HepG2 (cell line): Measurements from ENCODE around the gene ATAD3A. TPM values are rescaled to one million over a fixed set of nuclear protein-coding genes. Genes with fewer than 3 reads are reported as not detected.
"Not testable (repeated sequence)": the region's sequence is repeated elsewhere in the genome, so short reads cannot be mapped to it uniquely, and the experiment has no call there.

ENCODE experiments used
- ATAC-seq: fragments of 200-7000 bp; cut with Tn5 transposase; 3 replicates; pipeline ENCODE4 v1.9.1; 2020; ENCODE audit warnings: mild to moderate bottlenecking, moderate library complexity
- BruUV-seq: library from RNA; stranded (reverse); fragments of 400-500 nt; replicated peaks from 2 replicates; lab custom pipeline; 2021; lab: Mats Ljungman, UMichigan
- CTCF ChIA-PET: fragments of 300-600 bp; formaldehyde crosslinking; extraction: SDS; loops from one replicate; lab custom pipeline; 2021; ENCODE audit warnings: low total read pairs, inconsistent platforms, low intra/inter-chr PET ratio; lab: Yijun Ruan, JAX
- POLR2A ChIA-PET: fragments of 350-600 bp; sonication (Branson Sonifier 250); formaldehyde crosslinking; loops from one replicate; lab custom pipeline; 2020; ENCODE audit warnings: antibody characterized with exemption, inconsistent platforms; lab: Yijun Ruan, JAX
- DNase-seq: peaks from one replicate; pipeline ENCODE4 v3.0.0-alpha.2; 2015; ENCODE audit warnings: low spot score
- FAIRE-seq: peaks from 3 replicates; lab custom pipeline; 2011; peaks lifted over from hg19 to GRCh38; lab: Jason Lieb, UNC
- H2AFZ ChIP-seq: one replicate; pipeline ENCODE4 v1.6.1; 2011; ENCODE audit warnings: low read length, inconsistent platforms
- H3K27ac ChIP-seq: fragments of 300-600 bp; 3 replicates; pipeline ENCODE4 v1.8.0; 2011; ENCODE audit warnings: mixed run types, mild to moderate bottlenecking, mixed read lengths, low read length, inconsistent platforms; ENCODE audit not compliant: insufficient read depth; ENCODE audit errors: extremely low read length
- H3K27me3 ChIP-seq, 2 experiments: fragments of 200-600 bp in 1 of 2; 2 replicates in 1 of 2; 3 replicates in 1 of 2; pipeline versions ENCODE4 v1.6.0 to v1.8.0; 2011; ENCODE audit warnings: low read length in 2 of 2, mild to moderate bottlenecking in 2 of 2, moderate library complexity in 2 of 2, inconsistent platforms in 1 of 2; ENCODE audit not compliant: insufficient read depth in 2 of 2, control insufficient read depth in 1 of 2
- H3K36me3 ChIP-seq, 2 experiments: fragments of 200-600 bp in 1 of 2; replicated peaks in 1 of 2; 2 replicates in 1 of 2; 3 replicates in 1 of 2; pipeline versions ENCODE4 v1.5.1 to v1.8.0; 2011; ENCODE audit warnings: low read length in 2 of 2, inconsistent platforms in 1 of 2; ENCODE audit not compliant: insufficient read depth in 2 of 2, control insufficient read depth in 1 of 2
- H3K4me1 ChIP-seq: 2 replicates; pipeline ENCODE4 v1.5.1; 2012; ENCODE audit warnings: low read length, inconsistent platforms; ENCODE audit not compliant: insufficient read depth
- H3K4me2 ChIP-seq: 2 replicates; pipeline ENCODE4 v1.6.0; 2011; ENCODE audit warnings: low read depth, low read length, inconsistent platforms
- H3K4me3 ChIP-seq, 3 experiments: fragments of 200-600 bp in 1 of 3; sonication (generic), shearing (Covaris generic) in 1 of 3; replicated peaks in 1 of 3; 2 replicates each; pipeline ENCODE4 v1.5.1; 2011 to 2016; ENCODE audit warnings: low read length in 3 of 3, inconsistent platforms in 2 of 3, low read depth in 2 of 3, mild to moderate bottlenecking in 2 of 3, control low read depth in 1 of 3, mixed read lengths in 1 of 3; ENCODE audit not compliant: insufficient read depth in 1 of 3
- H3K79me2 ChIP-seq: one replicate; pipeline ENCODE4 v1.6.1; 2011; ENCODE audit warnings: low read length, inconsistent platforms; ENCODE audit not compliant: insufficient read depth
- H3K9ac ChIP-seq: 2 replicates; pipeline ENCODE4 v1.6.0; 2011; ENCODE audit warnings: mild to moderate bottlenecking, low read depth, low read length, inconsistent platforms; ENCODE audit not compliant: insufficient read depth
- H3K9me3 ChIP-seq: 2 replicates; pipeline ENCODE4 v1.5.1; 2012; ENCODE audit warnings: mild to moderate bottlenecking, low read length
- H4K20me1 ChIP-seq: 2 replicates; pipeline ENCODE4 v1.6.0; 2011; ENCODE audit warnings: inconsistent platforms, mild to moderate bottlenecking, low read length, moderate library complexity; ENCODE audit not compliant: insufficient read depth
- AGO2 ChIP-seq: fragments of 200-400 bp; formaldehyde crosslinking; optimal IDR thresholded peaks from 2 replicates; pipeline ENCODE3; 2017; ENCODE audit warnings: mild to moderate bottlenecking, low read depth, low read length, moderate library complexity
- ZNF564 ChIP-seq: sonication (generic); formaldehyde crosslinking; IDR thresholded peaks from 2 replicates; pipeline ENCODE4 v1.8.1; 2023; ENCODE audit warnings: mild to moderate bottlenecking, missing genetic modification reagents
- ZNF746 ChIP-seq: sonication (generic); formaldehyde crosslinking; IDR thresholded peaks from 2 replicates; pipeline ENCODE4 v1.8.0; 2022; ENCODE audit warnings: mild to moderate bottlenecking, missing genetic modification reagents
- ZXDC ChIP-seq: sonication (generic); formaldehyde crosslinking; IDR thresholded peaks from 2 replicates; pipeline ENCODE4 v1.5.0; 2020; ENCODE audit warnings: mild to moderate bottlenecking, missing genetic modification reagents
- WGBS: methylation state at CpG from one replicate; pipeline ENCODE4 v1.1.6; 2017; ENCODE audit warnings: low lambda C conversion rate; 5-methylcytosine and 5-hydroxymethylcytosine counted together
- in situ Hi-C: cut with HindIII; loops from 2 replicates; pipeline ENCODE4 v1.10.0; 2017; ENCODE audit warnings: low pct_unique_long_range_greater_than_20kb; ENCODE audit not compliant: extremely low pct_ligation_motif_present
- intact Hi-C: fragments of 100-400 bp; cut with micrococcal nuclease; formaldehyde crosslinking; loops from one replicate; pipeline ENCODE4 v1.10.0; 2022; ENCODE audit not compliant: unreplicated experiment
- polyA plus RNA-seq, 8 experiments: library from polyadenylated mRNA; depleted of rRNA in 3 of 8; stranded (reverse) in 7 of 8; unstranded in 1 of 8; fragments of >200 nt; fragmentation: Illumina TruSeq in 4 of 8; extraction: Trizol in 4 of 8; gene quantifications; 2 replicates each; pipeline versions ENCODE4 v1.2.1 to v1.2.3, GENCODE V29; 2011 to 2016; ENCODE audit warnings: low read depth in 4 of 8, missing spikeins in 1 of 8, mixed read lengths in 1 of 8; ENCODE audit not compliant: insufficient read depth in 1 of 8
- total RNA-seq, 5 experiments: library from RNA; depleted of rRNA; stranded (reverse); fragments of >200 nt; fragmentation: Illumina TruSeq; extraction: Trizol; gene quantifications; 2 replicates each; pipeline ENCODE4 v1.2.3, GENCODE V29; 2016; ENCODE audit warnings: low read depth in 1 of 5

The ATAD3A gene
- total and polyA plus RNA-seq, 2 of the 13 experiments (the other 11 are each of a cell fraction or from before 2014, with no cell fraction given) = 10.6 to 49.0 TPM

DNA sequence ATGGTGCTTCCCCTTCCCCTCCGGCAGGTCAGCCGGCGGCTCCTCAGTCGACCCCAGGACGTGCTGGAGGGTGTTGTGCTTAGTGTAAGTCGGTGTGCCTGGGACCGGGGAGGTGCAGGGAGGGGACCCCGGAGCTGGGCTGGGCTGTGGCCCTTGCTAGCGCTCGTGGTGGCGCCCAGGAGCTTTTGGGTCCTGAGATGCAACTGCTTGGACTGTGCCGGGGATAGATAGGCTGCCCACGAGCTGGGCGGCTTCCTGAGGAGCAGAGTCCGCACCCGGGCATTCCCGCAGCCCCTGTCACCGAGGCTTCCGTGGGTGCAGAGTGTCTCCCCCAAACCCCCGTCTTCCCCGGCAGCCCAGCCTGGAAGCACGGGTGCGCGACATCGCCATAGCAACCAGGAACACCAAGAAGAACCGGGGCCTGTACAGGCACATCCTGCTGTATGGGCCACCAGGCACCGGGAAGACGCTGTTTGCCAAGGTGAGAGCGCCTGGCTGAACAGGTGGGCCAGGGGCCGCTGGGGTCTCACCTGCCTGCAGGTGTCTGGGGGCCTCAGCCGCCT lies 26.1 kb upstream of the ATAD3A start:
- H3K27ac ChIP-seq, H3K79me2 ChIP-seq, POLR2A ChIA-PET, H3K27me3 ChIP-seq, BruUV-seq, intact Hi-C loops, H3K4me2 ChIP-seq, ATAC-seq, H3K9me3 ChIP-seq, FAIRE-seq, in situ Hi-C loops, H4K20me1 ChIP-seq, H3K4me3 ChIP-seq, H3K9ac ChIP-seq, DNase-seq, H2AFZ ChIP-seq, CTCF ChIA-PET, H3K4me1 ChIP-seq: not testable (repeated sequence)
- peak; percentile 29 for TF ChIP-seq AGO2
- peaks cover 25 to 44% of the 10 kb centered on the region in 2 experiments for H3K36me3 ChIP-seq
- 97% methylated on average over 12 of the region's 31 CpGs for WGBS

DNA sequence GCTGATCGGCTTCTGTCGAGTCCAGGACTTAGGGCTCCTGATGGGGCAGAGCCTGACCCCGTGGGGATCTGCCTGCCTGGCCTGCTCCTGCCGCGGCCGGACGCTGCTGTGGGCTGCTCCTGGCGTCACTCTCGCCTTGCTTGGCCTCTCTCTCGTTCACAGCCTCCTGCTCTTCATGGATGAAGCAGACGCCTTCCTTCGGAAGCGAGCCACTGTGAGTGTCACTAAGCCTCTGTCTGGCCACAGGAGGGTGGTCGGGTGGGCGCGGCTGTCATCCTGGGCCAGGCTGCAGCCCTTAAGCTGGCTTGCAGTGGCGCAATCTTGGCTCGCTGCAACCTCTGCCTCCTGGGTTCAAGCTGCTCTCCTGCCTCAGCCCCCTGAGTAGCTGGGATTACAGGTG lies 24.3 kb upstream of the ATAD3A start:
- no peak overlapping the region for H3K4me2 ChIP-seq
- DNase-seq = no peak
- WGBS = 98% methylated on average over 11 of the region's 18 CpGs
- no peaks in the 10 kb centered on the region for H4K20me1 ChIP-seq
- in situ Hi-C loops = no loop called here
- H3K4me3 ChIP-seq = no peak overlapping the region
- TF ChIP-seq ZNF564 (CRISPR knock-in tag) = no peak
- no peak for TF ChIP-seq ZNF746
- TF ChIP-seq ZXDC (CRISPR knock-in tag) = no peak
- TF ChIP-seq, all 625 proteins: peak for 0
- ChIA-PET CTCF (no interaction called here), POLR2A (no interaction called here)
- no peak overlapping the region for H2AFZ ChIP-seq
- H3K9ac ChIP-seq = no peak overlapping the region
- ATAC-seq (no peak), FAIRE-seq (no peak)
- intact Hi-C loops = no loop called here
- no peaks in the 10 kb centered on the region for H3K9me3 ChIP-seq
- H3K36me3 ChIP-seq = peaks cover 31 to 55% of the 10 kb centered on the region in 2 experiments
- BruUV-seq = no TSS peak
- H3K79me2 ChIP-seq = no peaks in the 10 kb centered on the region
- no peak overlapping the region for H3K27ac ChIP-seq
- no peaks in the 10 kb centered on the region; a peak in 1 of 5 replicates for H3K27me3 ChIP-seq
- H3K4me1 ChIP-seq = no peaks in the 10 kb centered on the region
